PFSK-1 (cell line): ENCODE results near the gene DNAJC6.

Source experiments
- FOXP2 ChIP-seq: optimal IDR thresholded peaks from 2 replicates; pipeline ENCODE3; 2011; ENCODE audit warnings: borderline replicate concordance, control low read depth, inconsistent platforms; ENCODE audit not compliant: insufficient read depth; ENCODE audit errors: extremely low read length, extremely low read depth
- POLR2AphosphoS5 ChIP-seq: IDR thresholded peaks from 2 replicates; pipeline ENCODE4 v1.6.1; 2012; ENCODE audit warnings: low read depth, mild to moderate bottlenecking, control low read depth, low read length, moderate library complexity
- REST ChIP-seq, 2 experiments: IDR thresholded peaks; 2 replicates each; pipeline versions ENCODE4 v1.6.1 to v1.8.0; 2011 to 2012; ENCODE audit warnings: low read depth in 2 of 2, low read length in 2 of 2, control low read depth in 1 of 2, inconsistent platforms in 1 of 2, mild to moderate bottlenecking in 1 of 2, moderate library complexity in 1 of 2; ENCODE audit not compliant: insufficient read depth in 1 of 2
- SIN3A ChIP-seq: IDR thresholded peaks from 2 replicates; pipeline ENCODE4 v1.6.1; 2012; ENCODE audit warnings: mild to moderate bottlenecking, low read length, moderate library complexity, borderline replicate concordance; ENCODE audit not compliant: insufficient read depth
- TAF1 ChIP-seq: IDR thresholded peaks from 2 replicates; pipeline ENCODE4 v1.6.1; 2012; ENCODE audit warnings: low read length, control low read depth, borderline replicate concordance; ENCODE audit not compliant: insufficient read depth

Gene DNAJC6

GRCh38 chr1:65412984-65413375, 103.6 kb downstream of the DNAJC6 start:
- TF ChIP-seq SIN3A: no peak
- TF ChIP-seq TAF1: no peak

GRCh38 chr1:65414538-65414937, 105.2 kb downstream of the DNAJC6 start:
- TF ChIP-seq FOXP2: no peak
- no peak for TF ChIP-seq SIN3A
- TF ChIP-seq POLR2AphosphoS5: no peak
- TF ChIP-seq TAF1: no peak
- no peak for TF ChIP-seq REST (IDR thresholded peaks at IDR 0.05; ENCODE audit: insufficient read depth in 1 of 2, low read depth in 2 of 2, low read length in 2 of 2)

DNA sequence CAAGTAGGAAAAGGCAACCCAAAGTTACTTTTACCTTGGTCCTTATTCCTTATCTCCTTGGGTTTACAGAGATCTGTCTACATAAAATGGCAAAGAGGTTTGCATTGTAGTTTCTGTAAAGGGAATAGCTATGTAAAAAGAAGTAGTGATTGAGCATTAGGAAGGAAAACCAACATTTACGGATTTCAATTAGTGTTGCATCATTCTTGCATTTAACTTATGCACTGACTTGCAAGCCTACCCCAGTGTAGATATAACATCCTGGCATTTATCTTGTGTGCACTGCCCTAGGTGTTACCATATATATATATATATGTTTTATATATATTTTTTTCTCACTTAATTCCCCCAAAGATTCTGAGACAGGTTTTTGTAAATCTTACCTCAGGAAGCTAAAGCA, 107.4 kb downstream of the DNAJC6 start:
- TF ChIP-seq TAF1: no peak
- TF ChIP-seq SIN3A: no peak
- TF ChIP-seq REST (IDR thresholded peaks at IDR 0.05; ENCODE audit: insufficient read depth in 1 of 2, low read depth in 2 of 2, low read length in 2 of 2): no peak
- TF ChIP-seq POLR2AphosphoS5: no peak
- TF ChIP-seq FOXP2: no peak

DNA sequence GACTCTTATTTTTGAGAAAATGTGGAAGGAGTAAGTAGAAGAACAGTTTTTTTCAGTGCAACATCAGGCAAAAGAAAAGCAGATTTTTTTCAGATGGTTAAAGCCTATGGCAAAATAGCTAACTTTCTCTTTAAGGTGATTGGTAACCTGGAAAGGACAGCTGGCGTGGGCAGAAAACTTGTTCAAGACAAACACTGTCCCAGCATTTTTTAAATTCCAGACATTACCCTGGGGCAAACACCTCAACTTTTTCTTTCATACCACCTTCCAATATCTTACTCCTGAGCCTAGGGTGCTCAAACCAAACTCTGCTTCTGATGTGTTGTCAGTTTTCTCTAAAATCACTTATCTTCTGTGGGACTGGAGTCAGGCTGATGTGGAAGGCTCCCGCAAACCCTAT, 108.4 kb downstream of the DNAJC6 start:
- no peak for TF ChIP-seq SIN3A
- no peak for TF ChIP-seq FOXP2
- no peak for TF ChIP-seq TAF1
- no peak for TF ChIP-seq POLR2AphosphoS5
- no peak for TF ChIP-seq REST (IDR thresholded peaks at IDR 0.05; ENCODE audit: insufficient read depth in 1 of 2, low read depth in 2 of 2, low read length in 2 of 2)

- TF ChIP-seq POLR2AphosphoS5: no peak
These were observed 109.3 kb downstream of the DNAJC6 start for GRCh38 chr1:65418522-65419185.

GRCh38 chr1:65419681-65420589, 110.6 kb downstream of the DNAJC6 start:
- no peak for TF ChIP-seq SIN3A
